HFFc6 (cell line): Measurements from ENCODE around the gene GSG1L. TPM values are rescaled to one million over a fixed set of nuclear protein-coding genes. Genes with fewer than 3 reads are reported as not detected.

Experiments used
- DNase-seq: peaks from one replicate; pipeline ENCODE4 v3.0.0-alpha.2; 2018
- H3K27ac Mint-ChIP-seq: 2 replicates; pipeline ENCODE4 v1.8.0; 2020; ENCODE audit warnings: mild to moderate bottlenecking, mixed read lengths
- H3K27me3 Mint-ChIP-seq: 2 replicates; pipeline ENCODE4 v1.8.0; 2021; ENCODE audit warnings: mild to moderate bottlenecking, moderate library complexity, mixed read lengths; ENCODE audit not compliant: insufficient read depth
- H3K36me3 Mint-ChIP-seq: 2 replicates; pipeline ENCODE4 v1.8.0; 2021; ENCODE audit warnings: low read depth, mixed read lengths
- H3K4me1 Mint-ChIP-seq: 2 replicates; pipeline ENCODE4 v1.8.0; 2020; ENCODE audit warnings: low read depth, mixed read lengths
- H3K4me3 Mint-ChIP-seq: 2 replicates; pipeline ENCODE4 v1.8.0; 2020; ENCODE audit warnings: mild to moderate bottlenecking, moderate library complexity, mixed read lengths
- H3K9me3 Mint-ChIP-seq: 2 replicates; pipeline ENCODE4 v1.8.0; 2020; ENCODE audit warnings: mild to moderate bottlenecking, mixed read lengths
- CTCF ChIP-seq: fragments of 200-600 bp; sonication (generic); IDR thresholded peaks from 2 replicates; pipeline ENCODE4 v1.5.0; 2021; ENCODE audit warnings: antibody characterized with exemption, mild to moderate bottlenecking
- total RNA-seq, 6 experiments: library from RNA; stranded (reverse); fragmentation: NEBNext Ultra II Directional; extraction: Animal tissue kit (Norgen Biotek cat#: 25700); gene quantifications; 2 replicates in 1 of 6; 3 replicates in 5 of 6; pipeline ENCODE4 v1.2.3, GENCODE V29; 2021

Gene GSG1L
- total RNA-seq, 6 experiments from 2014 or later: not detected

GRCh38 chr16:27803775-27804549 is 259.6 kb downstream of the GSG1L start:
- DNase-seq: no peak
- TF ChIP-seq CTCF: no peak
- no peak overlapping the region for H3K27ac Mint-ChIP-seq
- H3K36me3 Mint-ChIP-seq: no peaks in the 10 kb centered on the region
- no peaks in the 10 kb centered on the region for H3K9me3 Mint-ChIP-seq
- no peaks in the 10 kb centered on the region for H3K4me1 Mint-ChIP-seq
- no peak overlapping the region for H3K4me3 Mint-ChIP-seq
- H3K27me3 Mint-ChIP-seq: peaks cover 29% of the 10 kb centered on the region

GRCh38 chr16:27802664-27803439 is 260.7 kb downstream of the GSG1L start:
- no peak overlapping the region for H3K27ac Mint-ChIP-seq
- peaks cover 24% of the 10 kb centered on the region for H3K27me3 Mint-ChIP-seq
- no peaks in the 10 kb centered on the region for H3K9me3 Mint-ChIP-seq
- H3K36me3 Mint-ChIP-seq: no peaks in the 10 kb centered on the region
- no peak for TF ChIP-seq CTCF
- no peaks in the 10 kb centered on the region for H3K4me1 Mint-ChIP-seq
- no peak for DNase-seq
- H3K4me3 Mint-ChIP-seq: no peak overlapping the region

GRCh38 chr16:27801289-27801945 is 262.1 kb downstream of the GSG1L start:
- Mint-ChIP-seq H3K27ac (no peak overlapping the region), H3K4me1 (no peaks in the 10 kb centered on the region), H3K36me3 (no peaks in the 10 kb centered on the region), H3K27me3 (peaks cover 20% of the 10 kb centered on the region), H3K4me3 (no peak overlapping the region), H3K9me3 (no peaks in the 10 kb centered on the region)
- TF ChIP-seq CTCF: no peak
- DNase-seq: no peak

GRCh38 chr16:27800817-27801216 is 262.7 kb downstream of the GSG1L start:
- no peak overlapping the region for H3K4me3 Mint-ChIP-seq
- H3K27me3 Mint-ChIP-seq: peaks cover 18% of the 10 kb centered on the region
- H3K27ac Mint-ChIP-seq: no peak overlapping the region
- no peaks in the 10 kb centered on the region for H3K36me3 Mint-ChIP-seq
- no peaks in the 10 kb centered on the region for H3K9me3 Mint-ChIP-seq
- no peak for DNase-seq
- no peak for TF ChIP-seq CTCF
- H3K4me1 Mint-ChIP-seq: no peaks in the 10 kb centered on the region

DNA sequence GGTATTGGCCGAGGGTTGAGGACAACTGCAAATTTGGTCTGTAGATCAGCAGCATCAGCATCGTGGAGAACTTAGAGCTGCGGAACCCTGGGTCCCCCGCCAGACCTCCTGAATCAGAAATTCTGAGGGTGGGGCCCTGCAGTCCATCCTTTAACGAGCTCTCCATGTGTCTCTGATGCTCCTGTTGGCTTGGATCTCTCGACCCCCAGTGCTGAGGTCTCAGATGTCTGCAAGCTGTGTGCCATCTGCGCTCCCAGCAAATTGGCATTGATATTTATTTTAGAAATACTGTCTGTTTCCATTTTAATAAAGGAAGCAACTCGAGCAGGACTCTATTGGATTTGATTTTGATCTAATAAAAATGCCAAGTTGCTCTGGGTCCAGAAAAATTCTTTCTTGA is 263.6 kb downstream of the GSG1L start:
- Mint-ChIP-seq H3K36me3 (no peaks in the 10 kb centered on the region), H3K27me3 (peaks cover 21% of the 10 kb centered on the region), H3K9me3 (no peaks in the 10 kb centered on the region), H3K4me1 (no peaks in the 10 kb centered on the region), H3K4me3 (no peak overlapping the region), H3K27ac (no peak overlapping the region)
- no peak for TF ChIP-seq CTCF
- DNase-seq: no peak
